Endothelial cell (in vitro differentiated cells): ENCODE data around the gene ATXN7L1. TPM values are rescaled to one million over a fixed set of nuclear protein-coding genes. Genes with fewer than 3 reads are reported as not detected.

Source experiments
- DNase-seq: peaks from one replicate; pipeline ENCODE4 v3.0.0; 2021; ENCODE audit warnings: low spot score
- H3K27ac Mint-ChIP-seq: one replicate; pipeline ENCODE4 v1.8.0; 2021; ENCODE audit warnings: mixed read lengths, inconsistent platforms; ENCODE audit not compliant: unreplicated experiment
- H3K27me3 Mint-ChIP-seq: one replicate; pipeline ENCODE4 v1.8.0; 2021; ENCODE audit warnings: mild to moderate bottlenecking, moderate library complexity, mixed read lengths, inconsistent platforms; ENCODE audit not compliant: unreplicated experiment
- H3K36me3 Mint-ChIP-seq: one replicate; pipeline ENCODE4 v1.8.0; 2021; ENCODE audit warnings: mild to moderate bottlenecking, low read depth, mixed read lengths, inconsistent platforms; ENCODE audit not compliant: unreplicated experiment
- H3K4me1 Mint-ChIP-seq: one replicate; pipeline ENCODE4 v1.8.0; 2021; ENCODE audit warnings: mild to moderate bottlenecking, mixed read lengths, inconsistent platforms; ENCODE audit not compliant: unreplicated experiment
- H3K4me3 Mint-ChIP-seq: one replicate; pipeline ENCODE4 v1.8.0; 2021; ENCODE audit warnings: mild to moderate bottlenecking, mixed read lengths, inconsistent platforms; ENCODE audit not compliant: unreplicated experiment
- H3K9me3 Mint-ChIP-seq: one replicate; pipeline ENCODE4 v1.8.0; 2021; ENCODE audit warnings: mixed read lengths, inconsistent platforms; ENCODE audit not compliant: unreplicated experiment
- total RNA-seq: library from RNA; stranded (reverse); fragmentation: NEBNext Ultra II Directional; extraction: Animal tissue kit (Norgen Biotek cat#: 25700); gene quantifications from one replicate; pipeline ENCODE4 v1.2.1, GENCODE V29; 2021; ENCODE audit not compliant: unreplicated experiment
- TF ChIP-seq, protein P1 (sequence below): fragments of 200-600 bp; sonication (generic); IDR thresholded peaks from one replicate; pipeline ENCODE4 v1.5.0; 2021; ENCODE audit warnings: antibody characterized with exemption; ENCODE audit not compliant: unreplicated experiment

ATXN7L1 gene
- total RNA-seq, 1 donor from 2014 or later, result 18.4 TPM

DNA sequence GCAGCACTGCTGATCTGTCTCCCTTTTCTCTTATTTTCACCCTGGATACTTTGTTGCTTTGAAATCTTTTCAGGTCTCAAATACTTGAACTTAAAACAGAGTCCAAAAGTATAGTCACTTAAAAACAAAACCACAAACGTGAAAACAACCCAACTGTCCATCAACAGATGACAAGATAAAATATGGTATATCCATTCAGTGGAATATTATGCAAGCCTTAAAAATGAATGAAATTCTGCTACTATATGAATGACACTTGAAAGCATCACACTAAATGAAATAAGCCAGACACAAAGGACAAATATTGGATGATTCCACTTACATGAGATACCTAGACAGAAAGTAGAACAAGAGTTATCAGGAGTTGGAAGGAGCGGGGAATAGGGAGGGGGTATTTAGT lies 250.4 kb downstream of the ATXN7L1 start:
- Mint-ChIP-seq H3K27ac (no peak overlapping the region), H3K9me3 (no peaks in the 10 kb centered on the region), H3K36me3 (peaks cover 32% of the 10 kb centered on the region), H3K4me3 (no peak overlapping the region), H3K27me3 (peaks cover 2% of the 10 kb centered on the region), H3K4me1 (peaks cover 7% of the 10 kb centered on the region)
- DNase-seq, result no peak
- TF ChIP-seq, protein P1, sequence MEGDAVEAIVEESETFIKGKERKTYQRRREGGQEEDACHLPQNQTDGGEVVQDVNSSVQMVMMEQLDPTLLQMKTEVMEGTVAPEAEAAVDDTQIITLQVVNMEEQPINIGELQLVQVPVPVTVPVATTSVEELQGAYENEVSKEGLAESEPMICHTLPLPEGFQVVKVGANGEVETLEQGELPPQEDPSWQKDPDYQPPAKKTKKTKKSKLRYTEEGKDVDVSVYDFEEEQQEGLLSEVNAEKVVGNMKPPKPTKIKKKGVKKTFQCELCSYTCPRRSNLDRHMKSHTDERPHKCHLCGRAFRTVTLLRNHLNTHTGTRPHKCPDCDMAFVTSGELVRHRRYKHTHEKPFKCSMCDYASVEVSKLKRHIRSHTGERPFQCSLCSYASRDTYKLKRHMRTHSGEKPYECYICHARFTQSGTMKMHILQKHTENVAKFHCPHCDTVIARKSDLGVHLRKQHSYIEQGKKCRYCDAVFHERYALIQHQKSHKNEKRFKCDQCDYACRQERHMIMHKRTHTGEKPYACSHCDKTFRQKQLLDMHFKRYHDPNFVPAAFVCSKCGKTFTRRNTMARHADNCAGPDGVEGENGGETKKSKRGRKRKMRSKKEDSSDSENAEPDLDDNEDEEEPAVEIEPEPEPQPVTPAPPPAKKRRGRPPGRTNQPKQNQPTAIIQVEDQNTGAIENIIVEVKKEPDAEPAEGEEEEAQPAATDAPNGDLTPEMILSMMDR, result no peak

DNA sequence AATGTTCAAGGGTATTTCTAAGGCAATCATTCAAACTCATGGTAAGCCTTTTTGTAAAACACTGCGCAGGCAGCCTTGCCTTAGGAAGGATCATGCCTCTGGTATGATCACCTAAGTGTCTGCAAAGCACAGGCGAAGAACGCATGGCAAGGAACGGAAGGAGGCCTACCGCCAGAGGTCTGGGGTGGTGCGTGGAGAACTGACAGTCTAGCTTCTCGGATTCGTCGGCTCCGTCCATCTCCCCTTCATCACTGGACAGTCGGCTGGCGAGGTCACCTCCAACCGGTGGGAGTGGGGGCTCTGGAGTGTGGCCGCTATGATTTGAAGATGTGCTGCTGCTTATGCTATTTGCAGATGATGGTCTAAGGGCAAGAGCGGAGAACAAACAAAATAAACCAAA lies 252.5 kb downstream of the ATXN7L1 start:
- no peaks in the 10 kb centered on the region for H3K9me3 Mint-ChIP-seq
- TF ChIP-seq, protein P1, result no peak
- H3K4me3 Mint-ChIP-seq, result no peak overlapping the region
- DNase-seq, result no peak
- peaks cover 28% of the 10 kb centered on the region for H3K36me3 Mint-ChIP-seq
- H3K27me3 Mint-ChIP-seq, result peaks cover 2% of the 10 kb centered on the region
- no peak overlapping the region for H3K27ac Mint-ChIP-seq
- H3K4me1 Mint-ChIP-seq, result peaks cover 8% of the 10 kb centered on the region

DNA sequence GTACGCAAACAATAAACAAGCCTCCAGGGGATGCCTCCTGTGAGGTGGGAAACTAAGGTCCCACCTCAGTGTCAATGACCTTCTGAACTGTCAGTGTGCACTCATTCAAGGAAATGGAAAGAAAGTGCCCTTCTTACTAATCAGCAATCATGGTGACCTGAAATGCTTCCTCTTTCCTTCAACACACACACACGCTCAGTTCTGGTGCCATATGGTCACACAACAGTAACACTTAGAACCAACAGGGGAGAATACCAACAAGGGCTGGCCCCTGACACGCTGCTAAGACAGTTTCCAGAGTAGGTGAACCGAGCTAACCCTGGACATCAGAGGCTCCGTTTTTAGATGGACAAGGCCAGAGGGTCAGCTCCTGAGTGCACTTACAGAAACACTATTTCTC lies 253.0 kb downstream of the ATXN7L1 start:
- DNase-seq, result no peak
- TF ChIP-seq, protein P1, result no peak
- Mint-ChIP-seq H3K9me3 (no peaks in the 10 kb centered on the region), H3K4me3 (no peak overlapping the region), H3K27ac (no peak overlapping the region), H3K27me3 (peaks cover 2% of the 10 kb centered on the region), H3K4me1 (peaks cover 8% of the 10 kb centered on the region), H3K36me3 (peaks cover 28% of the 10 kb centered on the region)

DNA sequence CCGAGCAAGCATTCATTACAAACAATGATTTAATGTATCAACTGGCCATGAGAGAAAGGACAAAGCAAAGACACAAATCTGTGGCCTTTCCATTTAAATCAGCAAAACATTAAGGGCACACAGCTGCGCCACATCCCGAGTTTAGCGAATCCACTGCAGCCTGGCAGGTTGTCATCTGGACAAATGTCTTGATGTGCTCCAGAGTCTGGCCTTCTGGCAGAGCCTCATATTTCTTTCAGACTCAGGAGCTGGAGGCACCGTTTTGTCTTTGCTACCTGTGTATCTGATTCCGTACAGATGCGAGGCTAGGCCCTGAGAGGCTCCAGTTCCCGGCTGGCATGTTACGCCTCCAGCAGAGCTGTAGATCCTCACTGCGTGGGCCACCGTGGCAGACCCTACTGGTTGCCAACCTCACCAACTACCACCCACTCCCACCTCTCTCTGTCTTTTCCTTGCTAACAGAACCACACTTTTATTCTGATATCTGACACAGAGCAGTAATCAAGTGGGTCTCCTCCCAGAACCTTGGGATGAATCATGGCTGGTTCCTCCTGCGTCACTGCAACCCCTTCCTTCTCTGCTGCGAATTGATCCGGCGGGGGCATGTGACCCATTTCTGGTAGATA lies 254.2 kb downstream of the ATXN7L1 start:
- H3K4me3 Mint-ChIP-seq, result no peak overlapping the region
- no peak overlapping the region for H3K27ac Mint-ChIP-seq
- DNase-seq, result no peak
- no peaks in the 10 kb centered on the region for H3K9me3 Mint-ChIP-seq
- peaks cover 28% of the 10 kb centered on the region for H3K36me3 Mint-ChIP-seq
- H3K4me1 Mint-ChIP-seq, result peaks cover 8% of the 10 kb centered on the region
- peaks cover 2% of the 10 kb centered on the region for H3K27me3 Mint-ChIP-seq
- TF ChIP-seq, protein P1, result no peak

DNA sequence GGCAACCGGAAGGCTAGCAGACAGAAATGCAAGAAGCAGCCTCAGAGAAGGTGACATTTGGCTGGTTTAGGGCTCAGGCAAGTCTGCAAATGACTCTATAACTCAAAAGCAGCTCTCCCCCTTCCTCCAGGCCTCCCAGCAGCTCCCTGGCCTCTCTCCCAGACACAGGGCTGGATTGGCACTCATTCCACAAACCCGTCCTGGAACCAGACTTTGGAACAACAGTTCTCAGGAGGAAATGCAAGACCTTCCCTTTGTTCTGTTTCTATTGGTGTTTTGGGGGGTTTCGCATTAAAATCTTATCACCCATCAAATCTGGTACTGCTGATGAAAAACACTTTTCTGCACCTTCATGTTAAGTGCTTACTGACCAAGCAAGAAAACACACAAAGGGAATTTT lies 254.8 kb downstream of the ATXN7L1 start:
- TF ChIP-seq, protein P1, result no peak
- Mint-ChIP-seq H3K27ac (no peak overlapping the region), H3K9me3 (no peaks in the 10 kb centered on the region), H3K4me1 (peaks cover 8% of the 10 kb centered on the region), H3K36me3 (peaks cover 25% of the 10 kb centered on the region), H3K27me3 (peaks cover 2% of the 10 kb centered on the region), H3K4me3 (no peak overlapping the region)
- no peak for DNase-seq
